Astrocyte of the cerebellum (primary cell): Measurements from ENCODE around the gene OR4E2.
"Not testable (repeated sequence)": the region's sequence is repeated elsewhere in the genome, so short reads cannot be mapped to it uniquely, and the experiment has no call there.

ENCODE experiments used
- DNase-seq: peaks from one replicate; pipeline ENCODE4 v3.0.0-alpha.2; 2011; ENCODE audit warnings: low read depth
- H3K4me3 ChIP-seq: 2 replicates; pipeline ENCODE4 v1.5.1; 2011; ENCODE audit warnings: mild to moderate bottlenecking, low read depth, low read length, moderate library complexity
- CTCF ChIP-seq: IDR thresholded peaks from 2 replicates; pipeline ENCODE4 v1.5.1; 2012; ENCODE audit warnings: low read length, low read depth, moderate library complexity, mild to moderate bottlenecking; ENCODE audit errors: missing control alignments
- in situ Hi-C: cut with HindIII; loops from 2 replicates; pipeline ENCODE4 v1.10.0; 2017; ENCODE audit warnings: low sequenced_read_pairs

OR4E2 gene

DNA sequence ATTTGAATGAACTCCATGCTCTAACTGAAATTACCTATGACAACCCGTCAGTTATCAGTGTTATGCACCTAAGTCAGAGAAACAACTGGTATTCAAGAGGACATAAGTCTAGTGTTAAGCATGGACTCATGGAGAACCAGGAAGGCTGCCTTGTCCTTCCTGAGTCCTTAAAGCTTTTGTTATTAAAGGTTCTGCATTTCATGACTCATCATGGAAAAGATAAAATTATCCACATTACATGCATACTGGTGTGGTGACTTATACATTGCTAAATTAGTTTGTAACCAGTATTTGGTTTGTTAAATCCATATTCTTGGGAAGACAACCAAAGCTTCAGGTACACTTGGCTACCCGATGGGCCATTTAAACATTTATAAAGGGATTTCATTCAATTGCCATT, 26.4 kb downstream of the OR4E2 start:
- peak; percentile 11 for DNase-seq
- no peak overlapping the region for H3K4me3 ChIP-seq
- in situ Hi-C loops, result no loop called here
- no peak for TF ChIP-seq CTCF

DNA sequence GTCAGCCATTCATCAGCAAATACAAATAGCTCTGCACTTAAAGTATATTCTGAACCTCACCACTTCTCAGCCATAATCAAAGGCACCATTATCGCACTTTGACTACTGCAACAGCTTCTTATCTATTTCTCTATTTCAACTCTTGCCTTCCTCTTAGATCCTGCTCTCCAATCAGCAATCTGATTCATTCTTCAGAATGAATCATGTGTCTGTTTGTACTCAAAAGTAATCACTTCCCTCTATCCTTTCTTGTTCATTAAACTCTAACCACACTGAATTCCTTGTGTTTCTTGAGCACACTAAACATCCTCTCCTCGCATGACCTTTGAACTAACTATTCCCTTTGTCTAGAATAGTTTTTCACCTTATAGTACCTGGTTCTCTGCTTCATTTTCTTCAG, 32.8 kb downstream of the OR4E2 start:
- in situ Hi-C loops, result no loop called here
- no peak for DNase-seq
- H3K4me3 ChIP-seq, result no peak overlapping the region
- no peak for TF ChIP-seq CTCF

- no peak for TF ChIP-seq CTCF
- H3K4me3 ChIP-seq, result no peak overlapping the region
- no peak for DNase-seq
- in situ Hi-C loops, result no loop called here
Measured at GRCh38 chr14:21694425-21694824, 40.8 kb downstream of the OR4E2 start.

GRCh38 chr14:21697662-21698061, 44.0 kb downstream of the OR4E2 start:
- in situ Hi-C loops, H3K4me3 ChIP-seq, DNase-seq: not testable (repeated sequence)

DNA sequence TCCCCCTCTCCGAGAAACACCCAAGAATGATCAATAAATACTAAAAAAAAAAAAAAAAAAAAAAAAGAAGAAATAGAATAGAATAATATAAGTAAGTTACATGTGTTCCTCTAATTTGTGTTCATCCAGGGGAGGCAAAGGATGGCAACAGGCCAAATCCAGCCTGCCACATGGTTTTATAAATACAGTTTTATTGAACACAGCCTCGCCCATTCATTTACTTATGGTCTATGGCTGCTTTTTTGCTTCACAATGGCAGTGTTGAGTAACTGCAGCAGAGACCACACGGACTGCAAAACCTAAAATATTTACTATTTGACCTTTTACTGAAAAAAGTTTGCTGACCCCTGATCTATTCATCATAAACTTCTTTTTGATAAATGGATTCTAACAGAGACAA, 44.9 kb downstream of the OR4E2 start:
- DNase-seq, in situ Hi-C loops, H3K4me3 ChIP-seq: not testable (repeated sequence)

GRCh38 chr14:21699551-21699950, 45.9 kb downstream of the OR4E2 start:
- no peak overlapping the region for H3K4me3 ChIP-seq
- in situ Hi-C loops, result no loop called here
- TF ChIP-seq CTCF, result no peak
- DNase-seq, result no peak

- in situ Hi-C loops, result no loop called here
- no peak for DNase-seq
- no peak overlapping the region for H3K4me3 ChIP-seq
- no peak for TF ChIP-seq CTCF
Measured at GRCh38 chr14:21702316-21702715, 48.7 kb downstream of the OR4E2 start.

DNA sequence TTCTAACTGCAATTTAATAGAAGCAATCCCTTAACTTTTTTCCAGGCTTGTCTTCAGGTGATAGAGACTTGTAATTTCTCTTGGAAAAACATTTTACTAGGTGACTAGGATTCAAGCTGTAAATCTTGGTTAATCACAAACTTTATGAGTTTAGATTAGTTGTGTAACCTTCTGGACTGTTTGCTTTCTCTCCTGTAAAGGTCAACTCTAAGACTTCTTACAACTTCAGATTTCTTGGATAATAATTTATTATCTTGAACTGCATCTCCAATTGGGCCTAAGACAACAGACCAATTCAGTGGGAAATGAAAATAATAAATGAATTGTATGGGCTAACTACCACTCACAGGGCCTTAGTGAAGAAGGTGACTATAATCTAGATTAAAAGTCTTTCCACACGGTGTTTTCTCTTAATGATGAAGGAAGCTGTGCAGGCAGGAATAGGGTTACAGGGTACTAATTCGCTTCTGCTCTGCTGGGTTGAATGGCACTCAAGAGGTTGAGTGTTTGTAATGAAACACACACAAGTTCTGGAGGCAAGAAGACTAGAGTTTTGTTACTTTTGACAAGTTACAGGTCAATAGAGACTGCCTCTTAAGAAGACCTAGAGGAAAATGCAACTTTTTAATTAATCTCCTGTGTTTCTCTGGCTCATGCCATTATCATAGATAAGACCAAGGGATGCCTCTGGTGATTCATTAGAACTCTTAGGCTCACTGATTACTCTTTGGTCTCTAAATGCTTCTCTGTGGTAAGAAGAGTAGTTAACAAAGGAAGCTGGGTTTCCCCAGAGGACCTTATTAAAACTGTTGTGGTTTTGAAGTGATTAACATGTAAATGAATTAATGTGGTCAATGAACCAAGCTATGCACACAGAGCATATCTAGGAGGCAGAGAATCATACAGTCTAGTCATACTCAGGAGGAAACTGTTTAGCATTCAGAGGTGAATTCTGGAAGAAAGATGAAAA, 50.0 kb downstream of the OR4E2 start:
- TF ChIP-seq CTCF, result no peak
- in situ Hi-C loops, result no loop called here
- no peak overlapping the region for H3K4me3 ChIP-seq
- no peak for DNase-seq
